HepG2 (cell line): Measurements from ENCODE around the gene ATP11A.

Experiments
- CCAR2 ChIP-seq: fragments of 200-400 bp; formaldehyde crosslinking; optimal IDR thresholded peaks from 2 replicates; pipeline ENCODE3; 2018; ENCODE audit warnings: low read depth, mild to moderate bottlenecking, low read length, moderate library complexity
- MYPOP ChIP-seq: sonication (generic); formaldehyde crosslinking; IDR thresholded peaks from 2 replicates; pipeline ENCODE4 v1.8.1; 2023; ENCODE audit warnings: mild to moderate bottlenecking, moderate library complexity, missing genetic modification reagents
- REST ChIP-seq, 2 experiments: IDR thresholded peaks; 2 replicates each; pipeline ENCODE4 v1.6.1; 2011 to 2012; ENCODE audit warnings: low read length in 2 of 2, borderline replicate concordance in 1 of 2, low read depth in 1 of 2, mild to moderate bottlenecking in 1 of 2, moderate library complexity in 1 of 2
- ZNF556 ChIP-seq: sonication (generic); formaldehyde crosslinking; IDR thresholded peaks from 2 replicates; pipeline ENCODE4 v1.4.0; 2020; ENCODE audit warnings: mild to moderate bottlenecking, missing genetic modification reagents, borderline replicate concordance

GRCh38 chr13:112725346-112726015 is 35.6 kb downstream of the ATP11A start:
- TF ChIP-seq MYPOP (CRISPR knock-in tag) (no peak), REST (IDR thresholded peaks at IDR 0.05; ENCODE audit: borderline replicate concordance in 1 of 2, low read depth in 1 of 2, low read length in 2 of 2) (no peak), CCAR2 (no peak), ZNF556 (CRISPR knock-in tag) (no peak)
